IPS-20b (cell line): ENCODE measurements around the gene YBEY.
A peak's percentile ranks its signal among the peaks of the same experiment; 100 is the strongest.

ENCODE experiments used
- H3K27ac ChIP-seq: one replicate; pipeline ENCODE4 v1.5.1; 2013; ENCODE audit warnings: low read length
- H3K27me3 ChIP-seq: 2 replicates; pipeline ENCODE4 v1.6.1; 2013; ENCODE audit warnings: mild to moderate bottlenecking, low read length, inconsistent platforms; ENCODE audit not compliant: insufficient read depth
- H3K36me3 ChIP-seq: 2 replicates; pipeline ENCODE4 v1.6.1; 2013; ENCODE audit warnings: low read depth, mild to moderate bottlenecking, inconsistent platforms, low read length, moderate library complexity; ENCODE audit not compliant: insufficient read depth
- H3K4me1 ChIP-seq: 2 replicates; pipeline ENCODE4 v1.6.1; 2013; ENCODE audit warnings: mild to moderate bottlenecking, control low read depth, inconsistent platforms, low read length, moderate library complexity; ENCODE audit not compliant: insufficient read depth
- H3K4me3 ChIP-seq: 2 replicates; pipeline ENCODE4 v1.5.1; 2013; ENCODE audit warnings: mild to moderate bottlenecking, low read length, inconsistent platforms
- H3K9ac ChIP-seq: 2 replicates; pipeline ENCODE4 v1.6.1; 2013; ENCODE audit warnings: low read depth, mild to moderate bottlenecking, inconsistent platforms, low read length, moderate library complexity
- H3K9me3 ChIP-seq: 2 replicates; pipeline ENCODE4 v1.6.1; 2013; ENCODE audit warnings: mild to moderate bottlenecking, low read depth, low read length, inconsistent platforms; ENCODE audit not compliant: insufficient read depth

Gene YBEY

DNA sequence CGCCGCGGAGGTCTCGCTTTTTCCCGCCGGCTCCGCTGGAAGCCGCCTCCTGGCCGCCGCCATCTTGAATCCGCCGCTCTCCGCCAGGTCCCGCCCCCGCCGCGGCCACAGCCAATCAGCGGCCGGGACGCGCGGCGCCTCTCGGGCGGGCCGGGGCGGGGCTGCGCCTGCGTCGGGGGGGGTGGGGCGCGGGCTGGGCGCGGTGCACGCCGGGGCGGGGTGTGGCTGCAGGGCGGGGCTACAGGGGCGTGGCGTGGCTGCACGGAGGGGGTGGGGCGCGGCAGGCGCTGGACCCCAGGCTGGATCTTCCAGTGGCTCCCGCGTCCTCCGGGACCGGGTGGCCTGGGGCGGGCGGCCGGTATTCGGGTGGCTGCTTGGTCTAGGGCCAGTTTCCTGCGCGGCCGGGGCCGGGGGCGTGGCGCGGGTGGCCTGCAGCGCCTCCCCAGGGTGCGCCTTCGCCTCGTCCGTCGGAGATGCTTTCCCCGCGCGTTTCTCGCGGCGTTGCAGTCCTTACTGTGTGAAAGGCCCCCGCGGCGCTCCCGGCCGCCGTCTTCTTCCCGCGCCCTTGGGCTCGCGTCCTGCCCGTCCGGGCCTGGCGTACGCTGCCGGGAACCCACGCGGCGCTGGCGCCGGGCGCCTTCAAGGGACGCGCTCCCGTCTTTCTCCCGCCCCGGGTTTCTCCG, 38.4 kb downstream of the YBEY start:
- no peaks in the 10 kb centered on the region for H3K27me3 ChIP-seq
- peak overlapping the region; percentile 85 for H3K27ac ChIP-seq
- peaks cover 41% of the 10 kb centered on the region for H3K36me3 ChIP-seq
- peak overlapping the region; percentile 85 for H3K4me3 ChIP-seq
- no peaks in the 10 kb centered on the region for H3K9me3 ChIP-seq
- H3K9ac ChIP-seq, result peak overlapping the region; percentile 98
- H3K4me1 ChIP-seq, result peaks cover 8% of the 10 kb centered on the region

DNA sequence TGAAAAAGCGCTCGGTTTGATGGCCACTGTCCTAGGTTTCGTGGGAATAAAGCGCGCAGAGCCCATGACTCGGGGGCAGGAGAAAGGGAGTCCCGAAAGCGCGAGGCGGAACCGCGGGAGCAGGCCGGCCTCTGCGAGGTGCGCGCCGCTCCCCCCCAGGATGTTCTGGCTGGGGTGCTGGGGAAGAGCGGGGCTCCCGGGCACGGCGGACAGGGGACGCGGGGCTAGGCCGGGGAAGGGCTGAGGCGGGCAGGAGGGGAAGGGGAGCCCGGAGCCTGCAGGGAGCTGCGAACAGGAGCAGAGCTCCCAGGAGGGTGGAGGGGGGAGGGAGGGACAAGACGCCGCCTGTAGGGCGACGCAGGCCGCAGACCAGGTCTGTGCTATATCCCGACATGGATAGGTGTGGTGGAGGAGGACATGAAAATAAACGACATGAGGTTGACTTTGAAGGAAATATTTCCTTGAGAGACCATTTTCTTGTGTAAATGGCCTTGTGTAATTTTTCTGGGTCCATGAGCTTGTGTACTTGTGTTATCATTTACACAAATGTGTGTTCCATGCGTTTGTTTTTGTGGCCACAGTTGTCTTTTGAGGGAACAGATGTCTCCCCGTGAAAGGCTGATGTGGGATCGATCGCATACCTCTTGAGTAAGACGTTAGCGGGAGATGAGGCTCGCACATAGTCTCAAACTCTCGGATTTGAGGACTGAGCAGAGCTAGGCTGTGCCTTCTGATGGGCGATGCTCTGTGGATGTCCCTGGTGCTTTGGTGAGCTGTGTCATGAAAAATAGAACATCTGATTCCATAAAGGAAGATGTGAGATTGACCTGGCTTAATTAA, 39.2 kb downstream of the YBEY start:
- H3K36me3 ChIP-seq, result peaks cover 48% of the 10 kb centered on the region
- H3K9me3 ChIP-seq, result no peaks in the 10 kb centered on the region
- no peaks in the 10 kb centered on the region for H3K27me3 ChIP-seq

GRCh38 chr21:46326110-46326703, 40.1 kb downstream of the YBEY start:
- H3K4me3 ChIP-seq, result peak overlapping the region; percentile 61; the same call in 1 of the 2 replicates
- H3K9me3 ChIP-seq, result no peaks in the 10 kb centered on the region
- no peaks in the 10 kb centered on the region for H3K27me3 ChIP-seq
- peaks cover 51% of the 10 kb centered on the region for H3K36me3 ChIP-seq
- peaks cover 8% of the 10 kb centered on the region for H3K4me1 ChIP-seq
- H3K27ac ChIP-seq, result no peak overlapping the region
- no peak overlapping the region for H3K9ac ChIP-seq

More for the DNA sequence above, 39.2 kb downstream of the YBEY start:
- Histone ChIP-seq H3K4me1 (peaks cover 8% of the 10 kb centered on the region), H3K4me3 (peak overlapping the region; percentile 61), H3K27ac (peak overlapping the region; percentile 85), H3K9ac (peak overlapping the region; percentile 87)

GRCh38 chr21:46327711-46328110, 41.6 kb downstream of the YBEY start:
- peaks cover 53% of the 10 kb centered on the region for H3K36me3 ChIP-seq
- H3K9me3 ChIP-seq, result no peaks in the 10 kb centered on the region
- no peaks in the 10 kb centered on the region for H3K27me3 ChIP-seq
- H3K4me1 ChIP-seq, result no peaks in the 10 kb centered on the region
- no peak overlapping the region for H3K27ac ChIP-seq
- H3K4me3 ChIP-seq, result no peak overlapping the region
- no peak overlapping the region for H3K9ac ChIP-seq

DNA sequence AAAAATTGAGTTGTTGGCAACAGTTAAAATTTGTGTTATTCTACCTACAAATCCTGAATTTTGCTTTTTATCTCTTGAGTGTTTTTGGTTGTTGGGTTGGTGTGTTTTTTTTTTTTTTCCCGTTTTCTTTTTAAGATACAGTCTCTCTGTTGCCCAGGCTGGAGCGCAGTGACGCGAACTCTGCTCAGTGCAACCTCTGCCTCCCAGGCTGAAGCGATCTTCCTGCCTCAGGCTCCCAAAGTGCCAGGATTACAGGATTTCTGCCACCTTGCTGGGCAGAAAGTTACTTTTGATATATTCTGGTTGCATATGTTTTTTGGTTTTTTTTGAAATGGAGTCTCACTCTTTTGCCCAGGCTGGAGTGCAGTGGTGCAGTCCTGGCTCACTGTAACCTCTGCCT, 42.0 kb downstream of the YBEY start:
- Histone ChIP-seq H3K27ac (no peak overlapping the region), H3K4me3 (no peak overlapping the region), H3K9me3 (no peaks in the 10 kb centered on the region), H3K27me3 (no peaks in the 10 kb centered on the region), H3K36me3 (peaks cover 54% of the 10 kb centered on the region), H3K4me1 (no peaks in the 10 kb centered on the region), H3K9ac (no peak overlapping the region)

DNA sequence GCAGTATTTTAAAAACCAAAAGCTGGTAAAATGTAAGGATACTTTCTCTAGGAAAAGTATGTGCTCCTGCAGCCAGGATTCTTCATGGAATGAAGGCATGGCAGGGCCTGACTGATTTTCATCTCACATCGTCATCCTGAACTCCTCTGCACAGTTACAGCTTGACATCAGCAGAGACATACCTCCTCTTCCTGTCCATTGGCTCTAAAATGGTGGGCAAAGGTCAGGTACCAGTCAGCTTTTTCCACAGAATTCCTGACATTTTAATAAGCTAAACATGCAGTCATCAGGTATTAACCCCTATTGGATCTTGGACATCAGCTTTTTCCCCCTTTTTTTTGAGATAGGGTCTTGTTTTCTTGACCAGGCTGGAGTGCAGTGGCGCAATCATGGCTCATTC, 43.7 kb downstream of the YBEY start:
- Histone ChIP-seq H3K4me1 (no peaks in the 10 kb centered on the region), H3K36me3 (peaks cover 61% of the 10 kb centered on the region), H3K4me3 (no peak overlapping the region), H3K9me3 (no peaks in the 10 kb centered on the region), H3K27ac (no peak overlapping the region), H3K9ac (no peak overlapping the region), H3K27me3 (no peaks in the 10 kb centered on the region)

- Histone ChIP-seq H3K27ac (no peak overlapping the region), H3K9ac (no peak overlapping the region), H3K27me3 (no peaks in the 10 kb centered on the region), H3K4me3 (no peak overlapping the region), H3K9me3 (no peaks in the 10 kb centered on the region), H3K4me1 (no peaks in the 10 kb centered on the region), H3K36me3 (peaks cover 80% of the 10 kb centered on the region)
These were observed 48.4 kb downstream of the YBEY start for GRCh38 chr21:46334351-46335140.

GRCh38 chr21:46336603-46337002, 50.5 kb downstream of the YBEY start:
- Histone ChIP-seq H3K27me3 (no peaks in the 10 kb centered on the region), H3K27ac (no peak overlapping the region), H3K9me3 (no peaks in the 10 kb centered on the region), H3K9ac (no peak overlapping the region), H3K4me3 (no peak overlapping the region), H3K36me3 (peaks cover 69% of the 10 kb centered on the region), H3K4me1 (no peaks in the 10 kb centered on the region)

GRCh38 chr21:46340998-46341397, 54.9 kb downstream of the YBEY start:
- Histone ChIP-seq H3K27ac (no peak overlapping the region), H3K27me3 (no peaks in the 10 kb centered on the region), H3K4me3 (no peak overlapping the region), H3K36me3 (peaks cover 49% of the 10 kb centered on the region), H3K9me3 (no peaks in the 10 kb centered on the region), H3K4me1 (no peaks in the 10 kb centered on the region), H3K9ac (no peak overlapping the region)

DNA sequence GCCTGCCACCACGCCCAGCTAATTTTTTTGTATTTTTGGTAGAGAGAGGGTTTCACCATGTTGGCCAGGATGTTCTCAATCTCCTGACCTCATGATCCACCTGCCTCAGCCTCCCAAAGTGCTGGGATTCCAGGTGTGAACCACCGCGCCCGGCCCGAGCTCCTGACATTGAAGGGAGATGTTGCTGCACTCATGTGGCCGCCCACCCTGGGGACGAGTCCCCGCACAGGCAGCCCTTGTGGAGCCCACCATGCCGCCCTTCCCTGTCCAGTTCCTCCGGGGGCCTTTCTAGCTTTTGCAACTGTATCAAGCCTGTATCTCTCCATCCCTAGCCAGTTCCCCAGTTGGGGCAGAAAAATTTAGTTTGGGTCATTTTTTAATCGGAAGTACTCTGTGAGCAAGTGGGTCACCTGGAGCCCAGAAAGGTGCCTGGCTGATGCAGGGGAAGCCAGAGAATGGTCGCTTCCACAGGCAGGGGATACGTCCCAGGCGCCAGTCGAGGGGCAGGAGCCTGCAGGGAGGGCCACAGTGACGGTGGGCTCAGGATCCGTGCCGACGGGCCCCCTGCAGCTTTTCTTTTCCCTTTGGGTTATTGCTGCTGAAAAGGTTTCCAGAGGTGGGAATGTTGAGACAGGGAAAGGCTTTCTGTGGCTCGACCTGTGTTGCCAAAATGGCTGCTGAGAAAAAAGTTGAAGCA, 58.2 kb downstream of the YBEY start:
- Histone ChIP-seq H3K9me3 (no peaks in the 10 kb centered on the region), H3K9ac (no peak overlapping the region), H3K27ac (no peak overlapping the region), H3K36me3 (peaks cover 52% of the 10 kb centered on the region), H3K27me3 (no peaks in the 10 kb centered on the region), H3K4me3 (no peak overlapping the region), H3K4me1 (no peaks in the 10 kb centered on the region)

DNA sequence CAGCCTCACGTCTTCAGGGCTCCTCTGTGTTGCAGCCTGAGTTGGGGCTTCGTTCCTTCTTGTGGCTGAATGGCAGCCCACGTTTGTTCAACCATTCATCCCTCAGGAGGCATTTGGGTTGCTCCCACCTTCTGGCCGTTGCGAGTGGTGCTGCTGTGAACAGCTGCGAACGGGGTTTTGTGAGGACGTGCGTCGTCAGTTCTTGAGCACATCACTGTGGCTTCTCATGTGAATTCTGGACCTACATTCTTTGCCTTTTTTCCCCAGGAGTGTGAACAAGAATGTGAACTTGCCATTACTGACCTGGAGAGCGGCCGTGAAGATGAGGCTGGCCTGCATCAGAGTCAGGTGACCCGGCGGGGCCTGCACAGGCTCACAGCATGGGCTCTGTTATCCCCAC, 59.7 kb downstream of the YBEY start:
- no peaks in the 10 kb centered on the region for H3K4me1 ChIP-seq
- no peaks in the 10 kb centered on the region for H3K9me3 ChIP-seq
- no peak overlapping the region for H3K4me3 ChIP-seq
- no peak overlapping the region for H3K9ac ChIP-seq
- H3K27ac ChIP-seq, result no peak overlapping the region
- H3K36me3 ChIP-seq, result peaks cover 56% of the 10 kb centered on the region
- H3K27me3 ChIP-seq, result no peaks in the 10 kb centered on the region
